H1 (cell line): ENCODE results near the gene CALML5. TPM values are rescaled to one million over a fixed set of nuclear protein-coding genes. Genes with fewer than 3 reads are reported as not detected.

Experiments used
- CEBPB ChIP-seq: IDR thresholded peaks from 2 replicates; pipeline ENCODE4 v1.6.1; 2012; ENCODE audit warnings: low read depth, low read length
- TAF7 ChIP-seq: optimal IDR thresholded peaks from 2 replicates; pipeline ENCODE3; 2011; ENCODE audit warnings: low read depth, mild to moderate bottlenecking, inconsistent platforms, low read length, moderate library complexity, borderline replicate concordance
- polyA plus RNA-seq, 7 experiments: library from polyadenylated mRNA; depleted of rRNA in 3 of 7; stranded (reverse) in 5 of 7; unstranded in 2 of 7; fragments of >200 nt in 5 of 7; fragments of 200-250 nt in 2 of 7; gene quantifications; 1 replicate in 5 of 7; 2 replicates in 1 of 7; 4 replicates in 1 of 7; pipeline versions ENCODE4 v1.2.1 to v1.2.3, GENCODE V29; 2011 to 2013; ENCODE audit warnings: missing spikeins in 2 of 7, mixed read lengths in 2 of 7
- total RNA-seq: library from RNA; stranded (reverse); fragmentation: NEBNext Ultra II Directional; extraction: Animal tissue kit (Norgen Biotek cat#: 25700); gene quantifications from 2 replicates; pipeline ENCODE4 v1.2.1, GENCODE V29; 2021

The CALML5 gene
- total and polyA plus RNA-seq, 2 of the 8 experiments (the other 6 are each of a cell fraction or from before 2014, with no cell fraction given) = not detected

DNA sequence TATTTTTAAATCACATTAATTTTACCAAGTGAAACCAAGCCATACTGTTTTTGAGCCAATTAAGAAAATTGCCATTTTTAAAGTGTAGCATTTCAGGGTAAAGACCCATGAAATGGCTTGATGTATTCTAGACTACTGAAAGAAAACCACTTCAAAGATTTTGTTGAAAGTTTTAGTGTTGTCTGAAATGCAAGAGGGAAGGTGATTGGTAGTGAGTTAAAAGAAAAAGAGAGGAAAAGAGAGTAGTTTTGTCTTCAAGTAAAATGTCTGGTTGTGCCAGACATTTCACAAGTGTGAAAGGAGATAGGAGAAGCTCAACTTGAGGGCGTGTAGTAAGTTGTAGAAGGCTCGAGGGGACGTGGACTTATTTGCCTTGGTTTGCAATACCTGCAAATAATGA, 41.6 kb downstream of the CALML5 start (continued):
- TF ChIP-seq CEBPB = no peak
- TF ChIP-seq TAF7 = no peak
